GM12892 (cell line): Measurements from ENCODE around the gene ZDHHC14.

Source experiments
- POLR2A ChIP-seq: IDR thresholded peaks from 2 replicates; pipeline ENCODE4 v1.6.1; 2011; ENCODE audit warnings: low read depth, low read length, control low read depth
- POLR2AphosphoS5 ChIP-seq: IDR thresholded peaks from 2 replicates; pipeline ENCODE4 v1.6.1; 2011; ENCODE audit warnings: low read depth, low read length, control low read depth
- TAF1 ChIP-seq: IDR thresholded peaks from 2 replicates; pipeline ENCODE4 v1.6.1; 2011; ENCODE audit warnings: low read depth, mild to moderate bottlenecking, control low read depth, low read length, borderline replicate concordance

GRCh38 chr6:157563611-157564284 is 182.8 kb downstream of the ZDHHC14 start:
- TF ChIP-seq POLR2A (no peak), POLR2AphosphoS5 (no peak), TAF1 (no peak)
